ENCODE data around the gene LIPK.

GRCh38 chr10:88800152-88801125 lies 94.4 kb downstream of the LIPK start:
- TF ChIP-seq, protein P1, sequence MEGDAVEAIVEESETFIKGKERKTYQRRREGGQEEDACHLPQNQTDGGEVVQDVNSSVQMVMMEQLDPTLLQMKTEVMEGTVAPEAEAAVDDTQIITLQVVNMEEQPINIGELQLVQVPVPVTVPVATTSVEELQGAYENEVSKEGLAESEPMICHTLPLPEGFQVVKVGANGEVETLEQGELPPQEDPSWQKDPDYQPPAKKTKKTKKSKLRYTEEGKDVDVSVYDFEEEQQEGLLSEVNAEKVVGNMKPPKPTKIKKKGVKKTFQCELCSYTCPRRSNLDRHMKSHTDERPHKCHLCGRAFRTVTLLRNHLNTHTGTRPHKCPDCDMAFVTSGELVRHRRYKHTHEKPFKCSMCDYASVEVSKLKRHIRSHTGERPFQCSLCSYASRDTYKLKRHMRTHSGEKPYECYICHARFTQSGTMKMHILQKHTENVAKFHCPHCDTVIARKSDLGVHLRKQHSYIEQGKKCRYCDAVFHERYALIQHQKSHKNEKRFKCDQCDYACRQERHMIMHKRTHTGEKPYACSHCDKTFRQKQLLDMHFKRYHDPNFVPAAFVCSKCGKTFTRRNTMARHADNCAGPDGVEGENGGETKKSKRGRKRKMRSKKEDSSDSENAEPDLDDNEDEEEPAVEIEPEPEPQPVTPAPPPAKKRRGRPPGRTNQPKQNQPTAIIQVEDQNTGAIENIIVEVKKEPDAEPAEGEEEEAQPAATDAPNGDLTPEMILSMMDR (IDR thresholded peaks at IDR 0.05 in 4 of 5, conservative IDR thresholded peaks at IDR 0.05 in 1 of 5), result no peak
- TF ChIP-seq POLR2A (IDR thresholded peaks at IDR 0.05), result no peak

All from gastrocnemius medialis (tissue), 4 donors.